Choroid plexus epithelial cell (primary cell): ENCODE data around the gene STK40.

ENCODE experiments used
- DNase-seq: peaks from one replicate; pipeline ENCODE4 v3.0.0-alpha.2; 2010; ENCODE audit warnings: low read depth
- H3K4me3 ChIP-seq: 2 replicates; pipeline ENCODE4 v1.5.1; 2011; ENCODE audit warnings: low read depth, mild to moderate bottlenecking, control low read depth, low read length, moderate library complexity
- CTCF ChIP-seq: conservative IDR thresholded peaks from 2 replicates; pipeline ENCODE4 v1.5.1; 2011; ENCODE audit warnings: low read depth, mild to moderate bottlenecking, control low read depth, inconsistent platforms, low read length, moderate library complexity

The STK40 gene

GRCh38 chr1:36326499-36326898 lies 59.2 kb downstream of the STK40 start:
- no peak for TF ChIP-seq CTCF
- H3K4me3 ChIP-seq, result no peak overlapping the region
- DNase-seq, result no peak

GRCh38 chr1:36324353-36324703 lies 61.4 kb downstream of the STK40 start:
- H3K4me3 ChIP-seq, result no peak overlapping the region
- no peak for DNase-seq
- no peak for TF ChIP-seq CTCF

GRCh38 chr1:36323636-36324352 lies 61.9 kb downstream of the STK40 start, which contains the start of gene EVA1B:
EVA1B (minus strand) TSS chr1:36323645; CDS start chr1:36323037, 608 bp downstream.
- H3K4me3 ChIP-seq, result peak within 1 kb of the TSS; percentile 84
- TF ChIP-seq CTCF, result no peak
- DNase-seq, result peak; percentile 88

- no peak for TF ChIP-seq CTCF
- DNase-seq, result peak; percentile 64
- peak overlapping the region; percentile 84 for H3K4me3 ChIP-seq
Observed at GRCh38 chr1:36322786-36323635, 62.7 kb downstream of the STK40 start.

GRCh38 chr1:36322041-36322785 lies 63.5 kb downstream of the STK40 start:
- DNase-seq, result peak; percentile 40
- peak overlapping the region; percentile 84 for H3K4me3 ChIP-seq
- TF ChIP-seq CTCF, result no peak

- peak overlapping the region; percentile 84 for H3K4me3 ChIP-seq
- peak; percentile 98 for DNase-seq
Observed at GRCh38 chr1:36321119-36321951, 64.4 kb downstream of the STK40 start.

More at GRCh38 chr1:36321119-36321951, 64.4 kb downstream of the STK40 start:
- no peak for TF ChIP-seq CTCF
